CD4-positive, alpha-beta T cell (primary cell): ENCODE results near the gene AHNAK2. TPM values are rescaled to one million over a fixed set of nuclear protein-coding genes. Genes with fewer than 3 reads are reported as not detected.

Experiments used
- ATAC-seq: fragments of 200-7000 bp; cut with Tn5 transposase; one replicate; pipeline ENCODE4 v1.10.0; 2022; ENCODE audit warnings: mild to moderate bottlenecking; ENCODE audit not compliant: poor library complexity
- CTCF ChIA-PET: fragments of 350-600 bp; sonication (Branson Sonifier 250); formaldehyde crosslinking; loops from one replicate; lab custom pipeline; 2021; ENCODE audit warnings: antibody characterized with exemption, inconsistent platforms; lab: Charles Lee
- POLR2A ChIA-PET: fragments of 350-600 bp; sonication (Branson Sonifier 250); formaldehyde crosslinking; loops from one replicate; lab custom pipeline; 2021; ENCODE audit warnings: antibody characterized with exemption, inconsistent platforms; lab: Charles Lee
- DNase-seq, 14 experiments: peaks; one replicate each; pipeline ENCODE4 v3.0.0-alpha.2; 2013 to 2020; ENCODE audit warnings: mixed read lengths in 2 of 14
- H3K27ac ChIP-seq, 2 donors: one replicate each; pipeline versions ENCODE4 v1.5.1 to v1.7.0; 2013; ENCODE audit warnings: low read length in 2 of 2, low read depth in 1 of 2, mild to moderate bottlenecking in 1 of 2
- H3K27me3 ChIP-seq, 2 experiments: 1 replicate in 1 of 2; 2 replicates in 1 of 2; pipeline versions ENCODE4 v1.6.1 to v1.7.0; 2013; ENCODE audit warnings: low read length in 2 of 2, control low read depth in 1 of 2, mild to moderate bottlenecking in 1 of 2, moderate library complexity in 1 of 2; ENCODE audit not compliant: insufficient read depth in 2 of 2, control insufficient read depth in 1 of 2
- H3K36me3 ChIP-seq: one replicate; pipeline ENCODE4 v1.6.1; 2013; ENCODE audit warnings: low read length, control low read depth; ENCODE audit not compliant: insufficient read depth
- H3K4me1 ChIP-seq: one replicate; pipeline ENCODE4 v1.6.1; 2013; ENCODE audit warnings: low read length, control low read depth; ENCODE audit not compliant: insufficient read depth
- H3K4me3 ChIP-seq: one replicate; pipeline ENCODE4 v1.5.1; 2013; ENCODE audit warnings: mild to moderate bottlenecking, low read length, moderate library complexity
- H3K9me3 ChIP-seq, 2 experiments: 1 replicate in 1 of 2; 2 replicates in 1 of 2; pipeline versions ENCODE4 v1.6.1 to v1.7.0; 2013; ENCODE audit warnings: low read length in 2 of 2, mild to moderate bottlenecking in 2 of 2, control low read depth in 1 of 2, moderate library complexity in 1 of 2; ENCODE audit not compliant: control insufficient read depth in 1 of 2, insufficient read depth in 1 of 2
- H3K27ac Mint-ChIP-seq: one replicate; pipeline ENCODE4 v1.8.0; 2020; ENCODE audit warnings: mixed read lengths
- H3K27me3 Mint-ChIP-seq: one replicate; pipeline ENCODE4 v1.8.0; 2021; ENCODE audit warnings: mixed read lengths
- H3K36me3 Mint-ChIP-seq: one replicate; pipeline ENCODE4 v1.8.0; 2021; ENCODE audit warnings: low read depth, mixed read lengths
- H3K4me1 Mint-ChIP-seq: one replicate; pipeline ENCODE4 v1.8.0; 2021; ENCODE audit warnings: low read depth, mixed read lengths
- H3K4me3 Mint-ChIP-seq: one replicate; pipeline ENCODE4 v1.8.0; 2020; ENCODE audit warnings: mild to moderate bottlenecking, mixed read lengths
- H3K9me3 Mint-ChIP-seq: one replicate; pipeline ENCODE4 v1.8.0; 2020; ENCODE audit warnings: mixed read lengths
- CTCF ChIP-seq: fragments of 200-600 bp; IDR thresholded peaks from one replicate; pipeline ENCODE4 v1.8.0; 2022; ENCODE audit warnings: antibody characterized with exemption, mild to moderate bottlenecking
- intact Hi-C, 2 experiments: fragments of 100-400 bp; cut with DNase I in 1 of 2; cut with micrococcal nuclease in 1 of 2; formaldehyde crosslinking; loops; one replicate each; pipeline versions ENCODE4 v1.15.1 to v1.9.0; 2023 to 2025; cut with DNase I, micrococcal nuclease
- total RNA-seq, 174 experiments: library from RNA in 2 of 174; stranded (reverse) in 2 of 174; gene quantifications; one replicate each; pipeline ENCODE4 v1.2.3 and lab custom pipeline; 2021 to 2026

AHNAK2 gene
- total RNA-seq, 2 experiments from 2014 or later = 0.05 TPM; not detected in 1

GRCh38 chr14:104937694-104938365 lies 40.3 kb downstream of the AHNAK2 start:
- TF ChIP-seq CTCF = no peak
- H3K4me1 ChIP-seq = peaks cover 6% of the 10 kb centered on the region
- POLR2A ChIA-PET = no interaction called here
- CTCF ChIA-PET = no interaction called here
- H3K4me3 ChIP-seq = no peak overlapping the region
- Mint-ChIP-seq H3K27me3 (peaks cover 21% of the 10 kb centered on the region), H3K36me3 (no peaks in the 10 kb centered on the region), H3K4me3 (no peak overlapping the region), H3K4me1 (peaks cover 5% of the 10 kb centered on the region), H3K9me3 (no peaks in the 10 kb centered on the region), H3K27ac (no peak overlapping the region)
- no peak overlapping the region for H3K27ac ChIP-seq
- no peak for DNase-seq
- ATAC-seq = no peak
- intact Hi-C loops = no loop called here
- H3K36me3 ChIP-seq = no peaks in the 10 kb centered on the region
- no peaks in the 10 kb centered on the region for H3K9me3 ChIP-seq
- peaks cover 0 to 13% of the 10 kb centered on the region in 2 experiments for H3K27me3 ChIP-seq

GRCh38 chr14:104937161-104937560 lies 41.0 kb downstream of the AHNAK2 start:
- ATAC-seq (no peak), DNase-seq (no peak)
- Mint-ChIP-seq H3K4me1 (peaks cover 5% of the 10 kb centered on the region), H3K9me3 (no peaks in the 10 kb centered on the region), H3K4me3 (no peak overlapping the region), H3K27me3 (peaks cover 21% of the 10 kb centered on the region), H3K36me3 (no peaks in the 10 kb centered on the region), H3K27ac (no peak overlapping the region)
- ChIA-PET POLR2A (no interaction called here), CTCF (no interaction called here)
- no peak for TF ChIP-seq CTCF
- H3K4me1 ChIP-seq = peaks cover 10% of the 10 kb centered on the region
- no peaks in the 10 kb centered on the region for H3K36me3 ChIP-seq
- no peak overlapping the region for H3K4me3 ChIP-seq
- no peaks in the 10 kb centered on the region for H3K9me3 ChIP-seq
- H3K27me3 ChIP-seq = peaks cover 0 to 13% of the 10 kb centered on the region in 2 experiments
- H3K27ac ChIP-seq = no peak overlapping the region
- intact Hi-C loops = no loop called here

- Histone ChIP-seq H3K27me3 (peaks cover 0 to 13% of the 10 kb centered on the region in 2 experiments), H3K27ac (no peak overlapping the region), H3K4me1 (peaks cover 10% of the 10 kb centered on the region), H3K9me3 (no peaks in the 10 kb centered on the region), H3K4me3 (no peak overlapping the region), H3K36me3 (no peaks in the 10 kb centered on the region)
- intact Hi-C loops = no loop called here
- Mint-ChIP-seq H3K27me3 (peaks cover 21% of the 10 kb centered on the region), H3K4me3 (no peak overlapping the region), H3K9me3 (no peaks in the 10 kb centered on the region), H3K4me1 (peaks cover 5% of the 10 kb centered on the region), H3K27ac (no peak overlapping the region), H3K36me3 (no peaks in the 10 kb centered on the region)
- DNase-seq (peak in 1 of 14 experiments; percentile 8), ATAC-seq (no peak)
- no peak for TF ChIP-seq CTCF
- CTCF ChIA-PET = no interaction called here
- POLR2A ChIA-PET = no interaction called here
Observed at GRCh38 chr14:104936361-104937155, 41.6 kb downstream of the AHNAK2 start.
